Type B pancreatic cell (in vitro differentiated cells): ENCODE data around the gene TECPR2. TPM values are rescaled to one million over a fixed set of nuclear protein-coding genes. Genes with fewer than 3 reads are reported as not detected.

ENCODE experiments used
- DNase-seq: peaks from one replicate; pipeline ENCODE4 v3.0.0; 2021; ENCODE audit warnings: mixed read lengths; ENCODE audit not compliant: unreplicated experiment; ENCODE audit errors: extremely low spot score
- H3K27ac Mint-ChIP-seq: 2 replicates; pipeline ENCODE4 v1.8.0; 2021; ENCODE audit warnings: mild to moderate bottlenecking, mixed read lengths
- H3K27me3 Mint-ChIP-seq: 2 replicates; pipeline ENCODE4 v1.8.0; 2021; ENCODE audit warnings: mixed read lengths
- H3K36me3 Mint-ChIP-seq: 2 replicates; pipeline ENCODE4 v1.8.0; 2021; ENCODE audit warnings: mixed read lengths
- H3K4me1 Mint-ChIP-seq: one replicate; pipeline ENCODE4 v1.8.0; 2021; ENCODE audit warnings: mixed read lengths; ENCODE audit not compliant: unreplicated experiment
- H3K4me3 Mint-ChIP-seq: 2 replicates; pipeline ENCODE4 v1.8.0; 2021; ENCODE audit warnings: mild to moderate bottlenecking, mixed read lengths
- H3K9me3 Mint-ChIP-seq: 2 replicates; pipeline ENCODE4 v1.8.0; 2021; ENCODE audit warnings: mixed read lengths
- CTCF ChIP-seq: fragments of 200-600 bp; sonication (generic); conservative IDR thresholded peaks from 2 replicates; pipeline ENCODE4 v1.5.0; 2021; ENCODE audit warnings: antibody characterized with exemption, mild to moderate bottlenecking
- total RNA-seq: library from RNA; stranded (reverse); gene quantifications from 2 replicates; pipeline ENCODE4 v1.2.1, GENCODE V29; 2021; ENCODE audit warnings: low replicate concordance

The TECPR2 gene
- total RNA-seq, 1 donor from 2014 or later, result 25.5 TPM

- Mint-ChIP-seq H3K36me3 (peaks cover 30% of the 10 kb centered on the region), H3K4me1 (peaks cover under 1% of the 10 kb centered on the region), H3K27me3 (no peaks in the 10 kb centered on the region), H3K4me3 (no peak overlapping the region), H3K27ac (no peak overlapping the region), H3K9me3 (peaks cover under 1% of the 10 kb centered on the region)
- no peak for TF ChIP-seq CTCF
- no peak for DNase-seq
These were observed 101.3 kb downstream of the TECPR2 start for GRCh38 chr14:102464006-102464405.

- DNase-seq, result no peak
These were observed 102.2 kb downstream of the TECPR2 start for GRCh38 chr14:102464846-102465341.

GRCh38 chr14:102469261-102469660 lies 106.5 kb downstream of the TECPR2 start:
- DNase-seq, result no peak
- no peaks in the 10 kb centered on the region for H3K27me3 Mint-ChIP-seq

More at GRCh38 chr14:102464846-102465341, 102.2 kb downstream of the TECPR2 start:
- TF ChIP-seq CTCF, result no peak
- Mint-ChIP-seq H3K4me1 (peaks cover 10% of the 10 kb centered on the region), H3K27ac (peak overlapping the region; percentile 39), H3K9me3 (peaks cover 5% of the 10 kb centered on the region), H3K36me3 (peaks cover 39% of the 10 kb centered on the region), H3K27me3 (no peaks in the 10 kb centered on the region), H3K4me3 (no peak overlapping the region)

GRCh38 chr14:102471921-102472790 lies 109.4 kb downstream of the TECPR2 start:
- H3K27ac Mint-ChIP-seq, result no peak overlapping the region
- peaks cover 39% of the 10 kb centered on the region for H3K36me3 Mint-ChIP-seq
- H3K4me3 Mint-ChIP-seq, result no peak overlapping the region
- TF ChIP-seq CTCF, result no peak
- H3K27me3 Mint-ChIP-seq, result no peaks in the 10 kb centered on the region
- H3K9me3 Mint-ChIP-seq, result peaks cover 5% of the 10 kb centered on the region
- H3K4me1 Mint-ChIP-seq, result peaks cover 10% of the 10 kb centered on the region
- DNase-seq, result no peak

More at GRCh38 chr14:102469261-102469660, 106.5 kb downstream of the TECPR2 start:
- Mint-ChIP-seq H3K4me1 (peaks cover 10% of the 10 kb centered on the region), H3K9me3 (peaks cover 5% of the 10 kb centered on the region), H3K4me3 (peak overlapping the region; percentile 51), H3K36me3 (peaks cover 40% of the 10 kb centered on the region), H3K27ac (peak overlapping the region; percentile 92)
- no peak for TF ChIP-seq CTCF

GRCh38 chr14:102472791-102473150 lies 110.0 kb downstream of the TECPR2 start:
- H3K4me1 Mint-ChIP-seq, result peaks cover 10% of the 10 kb centered on the region

More at GRCh38 chr14:102472791-102473150, 110.0 kb downstream of the TECPR2 start:
- DNase-seq, result no peak
- Mint-ChIP-seq H3K36me3 (peaks cover 35% of the 10 kb centered on the region), H3K27me3 (no peaks in the 10 kb centered on the region), H3K27ac (no peak overlapping the region), H3K4me3 (no peak overlapping the region), H3K9me3 (peaks cover 5% of the 10 kb centered on the region)
- no peak for TF ChIP-seq CTCF
